ACC112 (cell line): ENCODE measurements around the gene RNASET2.

ENCODE experiments used
- H2AFZ ChIP-seq: fragments of 200-600 bp; sonication (generic); one replicate; pipeline ENCODE4 v1.6.0; 2017; ENCODE audit warnings: antibody characterized with exemption, low read length; ENCODE audit not compliant: unreplicated experiment
- H3K27ac ChIP-seq: fragments of 200-600 bp; sonication (generic); 2 replicates; pipeline ENCODE4 v1.5.1; 2014; ENCODE audit warnings: low read depth, mild to moderate bottlenecking, antibody characterized with exemption, low read length, moderate library complexity
- H3K27me3 ChIP-seq: fragments of 200-600 bp; sonication (generic); 2 replicates; pipeline ENCODE4 v1.6.1; 2014; ENCODE audit warnings: mild to moderate bottlenecking, antibody characterized with exemption, low read length, moderate library complexity, mixed read lengths; ENCODE audit not compliant: insufficient read depth
- H3K36me3 ChIP-seq: fragments of 200-600 bp; sonication (generic); 2 replicates; pipeline ENCODE4 v1.6.1; 2016; ENCODE audit warnings: mild to moderate bottlenecking, antibody characterized with exemption, low read length, moderate library complexity, mixed read lengths; ENCODE audit not compliant: insufficient read depth
- H3K4me1 ChIP-seq: fragments of 200-600 bp; sonication (generic); one replicate; pipeline ENCODE4 v1.6.1; 2016; ENCODE audit warnings: low read length, mixed read lengths; ENCODE audit not compliant: insufficient read depth, unreplicated experiment, control insufficient read depth
- H3K4me3 ChIP-seq: fragments of 200-600 bp; sonication (generic); 2 replicates; pipeline ENCODE4 v1.5.1; 2014; ENCODE audit warnings: mild to moderate bottlenecking, low read depth, low read length
- H3K79me2 ChIP-seq: fragments of 200-600 bp; sonication (generic); one replicate; pipeline ENCODE4 v1.6.0; 2016; ENCODE audit warnings: low read length; ENCODE audit not compliant: control insufficient read depth, unreplicated experiment, insufficient read depth

Gene RNASET2

GRCh38 chr6:166933396-166933795, 23.0 kb downstream of the RNASET2 start:
- H3K27ac ChIP-seq: no peak overlapping the region
- H2AFZ ChIP-seq: no peak overlapping the region
- no peaks in the 10 kb centered on the region for H3K27me3 ChIP-seq
- H3K36me3 ChIP-seq: no peaks in the 10 kb centered on the region
- no peaks in the 10 kb centered on the region for H3K79me2 ChIP-seq
- H3K4me1 ChIP-seq: no peaks in the 10 kb centered on the region
- H3K4me3 ChIP-seq: no peak overlapping the region

GRCh38 chr6:166932616-166933015, 23.7 kb downstream of the RNASET2 start:
- no peaks in the 10 kb centered on the region for H3K36me3 ChIP-seq

GRCh38 chr6:166932116-166932515, 24.2 kb downstream of the RNASET2 start:
- H3K79me2 ChIP-seq: no peaks in the 10 kb centered on the region
- H3K4me3 ChIP-seq: no peak overlapping the region
- H2AFZ ChIP-seq: no peak overlapping the region
- H3K27me3 ChIP-seq: no peaks in the 10 kb centered on the region
- no peaks in the 10 kb centered on the region for H3K4me1 ChIP-seq
- no peaks in the 10 kb centered on the region for H3K36me3 ChIP-seq
- H3K27ac ChIP-seq: no peak overlapping the region

More at GRCh38 chr6:166932616-166933015, 23.7 kb downstream of the RNASET2 start:
- Histone ChIP-seq H3K4me1 (no peaks in the 10 kb centered on the region), H3K4me3 (no peak overlapping the region), H3K27me3 (no peaks in the 10 kb centered on the region), H3K27ac (no peak overlapping the region), H2AFZ (no peak overlapping the region), H3K79me2 (no peaks in the 10 kb centered on the region)

- Histone ChIP-seq H3K27ac (no peak overlapping the region), H3K4me3 (no peak overlapping the region), H3K36me3 (no peaks in the 10 kb centered on the region), H3K27me3 (no peaks in the 10 kb centered on the region), H2AFZ (no peak overlapping the region), H3K4me1 (no peaks in the 10 kb centered on the region), H3K79me2 (no peaks in the 10 kb centered on the region)
Observed at GRCh38 chr6:166931426-166931970, 24.9 kb downstream of the RNASET2 start.

GRCh38 chr6:166930354-166930891, 25.9 kb downstream of the RNASET2 start:
- Histone ChIP-seq H3K27ac (no peak overlapping the region), H3K27me3 (no peaks in the 10 kb centered on the region), H3K36me3 (no peaks in the 10 kb centered on the region), H3K4me1 (no peaks in the 10 kb centered on the region), H3K4me3 (no peak overlapping the region), H3K79me2 (no peaks in the 10 kb centered on the region), H2AFZ (no peak overlapping the region)

- Histone ChIP-seq H3K4me1 (no peaks in the 10 kb centered on the region), H2AFZ (no peak overlapping the region), H3K36me3 (no peaks in the 10 kb centered on the region), H3K27me3 (no peaks in the 10 kb centered on the region), H3K79me2 (no peaks in the 10 kb centered on the region), H3K27ac (no peak overlapping the region), H3K4me3 (no peak overlapping the region)
Observed at GRCh38 chr6:166929542-166930189, 26.7 kb downstream of the RNASET2 start.

GRCh38 chr6:166928644-166929541, 27.5 kb downstream of the RNASET2 start:
- Histone ChIP-seq H3K36me3 (no peaks in the 10 kb centered on the region), H3K27ac (no peak overlapping the region), H3K4me1 (no peaks in the 10 kb centered on the region), H2AFZ (no peak overlapping the region), H3K27me3 (no peaks in the 10 kb centered on the region), H3K79me2 (no peaks in the 10 kb centered on the region), H3K4me3 (no peak overlapping the region)

- Histone ChIP-seq H3K36me3 (no peaks in the 10 kb centered on the region), H3K27ac (no peak overlapping the region), H3K4me3 (no peak overlapping the region), H3K4me1 (no peaks in the 10 kb centered on the region), H3K27me3 (no peaks in the 10 kb centered on the region), H3K79me2 (no peaks in the 10 kb centered on the region), H2AFZ (no peak overlapping the region)
Observed at GRCh38 chr6:166927935-166928643, 28.3 kb downstream of the RNASET2 start.

- H3K79me2 ChIP-seq: no peaks in the 10 kb centered on the region
- H3K4me3 ChIP-seq: no peak overlapping the region
- no peaks in the 10 kb centered on the region for H3K27me3 ChIP-seq
- no peak overlapping the region for H2AFZ ChIP-seq
- no peaks in the 10 kb centered on the region for H3K36me3 ChIP-seq
- no peak overlapping the region for H3K27ac ChIP-seq
- no peaks in the 10 kb centered on the region for H3K4me1 ChIP-seq
Observed at GRCh38 chr6:166927240-166927934, 29.0 kb downstream of the RNASET2 start.

- H3K4me3 ChIP-seq: no peak overlapping the region
- H3K4me1 ChIP-seq: no peaks in the 10 kb centered on the region
- H3K27ac ChIP-seq: no peak overlapping the region
- no peak overlapping the region for H2AFZ ChIP-seq
- H3K79me2 ChIP-seq: no peaks in the 10 kb centered on the region
- no peaks in the 10 kb centered on the region for H3K36me3 ChIP-seq
- no peaks in the 10 kb centered on the region for H3K27me3 ChIP-seq
Observed at GRCh38 chr6:166926748-166927147, 29.6 kb downstream of the RNASET2 start.
